ENCODE measurements around the gene SNRPB.

Gene SNRPB

GRCh38 chr20:2431185-2431584, 39.4 kb downstream of the SNRPB start:
- Histone ChIP-seq H3K4me3 (ENCODE audit: insufficient read depth in 1 of 2, low read depth in 1 of 2, low read length in 2 of 2) (no peak overlapping the region), H3K23ac (ENCODE audit: low read length in 2 of 2) (no peak overlapping the region)
- WGBS: 33% methylated on average over 1 of the region's 1 CpG

GRCh38 chr20:2430538-2430937, 40.1 kb downstream of the SNRPB start:
- H2BK15ac ChIP-seq (ENCODE audit: low read depth, poor library complexity, severe bottlenecking): no peak overlapping the region
- H2BK120ac ChIP-seq (ENCODE audit: low read depth, low read length): no peak overlapping the region
- H3K4me3 ChIP-seq (ENCODE audit: insufficient read depth in 1 of 2, low read depth in 1 of 2, low read length in 2 of 2): no peak overlapping the region
- no peaks in the 10 kb centered on the region for H3K4me1 ChIP-seq (ENCODE audit: control insufficient read depth, insufficient read depth, low read depth, low read length)
- no peak overlapping the region for H2BK12ac ChIP-seq (ENCODE audit: low read length in 2 of 2)
- no peak overlapping the region for H2BK5ac ChIP-seq (ENCODE audit: low read depth, low read length, poor library complexity, severe bottlenecking)
- H3K36me3 ChIP-seq (ENCODE audit: control insufficient read depth in 1 of 2, insufficient read depth in 2 of 2, low read depth in 1 of 2, low read length in 2 of 2): no peaks in the 10 kb centered on the region
- H3K9ac ChIP-seq (ENCODE audit: low read length): no peak overlapping the region
- no peaks in the 10 kb centered on the region for H3K9me3 ChIP-seq (ENCODE audit: control insufficient read depth, low read length)
- H4K91ac ChIP-seq (ENCODE audit: low read length): no peak overlapping the region
- no peak overlapping the region for H3K4ac ChIP-seq (ENCODE audit: low read depth in 1 of 2, low read length in 2 of 2)
- H3K4me2 ChIP-seq (ENCODE audit: low read length, poor library complexity, severe bottlenecking): no peak overlapping the region
- no peak overlapping the region for H3K23ac ChIP-seq (ENCODE audit: low read length in 2 of 2)
- no peaks in the 10 kb centered on the region for H3K79me1 ChIP-seq (replicated peaks; ENCODE audit: low read length, poor library complexity, severe bottlenecking)
- DNase-seq: no peak
- H2AK5ac ChIP-seq (ENCODE audit: low read length, severe bottlenecking): no peak overlapping the region
- 71% methylated on average over 4 of the region's 4 CpGs for WGBS
- no peak overlapping the region for H3K27ac ChIP-seq (ENCODE audit: low read length, poor library complexity, severe bottlenecking)
- no peak overlapping the region for H3K14ac ChIP-seq (ENCODE audit: low read length in 2 of 2)
- H3K18ac ChIP-seq (ENCODE audit: low read depth in 1 of 2, low read length in 2 of 2): no peak overlapping the region
- no peak overlapping the region for H2AFZ ChIP-seq (ENCODE audit: low read depth, low read length)
- H3K27me3 ChIP-seq (ENCODE audit: control insufficient read depth in 1 of 2, insufficient read depth in 1 of 2, low read length in 2 of 2): peaks cover 0 to 8% of the 10 kb centered on the region in 2 experiments
- H4K8ac ChIP-seq (ENCODE audit: low read length): no peak overlapping the region

More at GRCh38 chr20:2431185-2431584, 39.4 kb downstream of the SNRPB start:
- Histone ChIP-seq H3K9ac (ENCODE audit: low read length) (no peak overlapping the region), H3K4me1 (ENCODE audit: control insufficient read depth, insufficient read depth, low read depth, low read length) (no peaks in the 10 kb centered on the region), H2AK5ac (ENCODE audit: low read length, severe bottlenecking) (no peak overlapping the region), H2BK12ac (ENCODE audit: low read length in 2 of 2) (no peak overlapping the region), H3K79me1 (replicated peaks; ENCODE audit: low read length, poor library complexity, severe bottlenecking) (no peaks in the 10 kb centered on the region), H4K8ac (ENCODE audit: low read length) (no peak overlapping the region), H3K4ac (ENCODE audit: low read depth in 1 of 2, low read length in 2 of 2) (no peak overlapping the region), H3K36me3 (ENCODE audit: control insufficient read depth in 1 of 2, insufficient read depth in 2 of 2, low read depth in 1 of 2, low read length in 2 of 2) (no peaks in the 10 kb centered on the region), H2BK15ac (ENCODE audit: low read depth, poor library complexity, severe bottlenecking) (no peak overlapping the region), H3K27me3 (ENCODE audit: control insufficient read depth in 1 of 2, insufficient read depth in 1 of 2, low read length in 2 of 2) (peaks cover 0 to 8% of the 10 kb centered on the region in 2 experiments), H3K18ac (ENCODE audit: low read depth in 1 of 2, low read length in 2 of 2) (no peak overlapping the region), H2BK120ac (ENCODE audit: low read depth, low read length) (no peak overlapping the region), H3K4me2 (ENCODE audit: low read length, poor library complexity, severe bottlenecking) (no peak overlapping the region), H3K9me3 (ENCODE audit: control insufficient read depth, low read length) (no peaks in the 10 kb centered on the region), H4K91ac (ENCODE audit: low read length) (no peak overlapping the region), H3K27ac (ENCODE audit: low read length, poor library complexity, severe bottlenecking) (no peak overlapping the region), H2AFZ (ENCODE audit: low read depth, low read length) (no peak overlapping the region), H2BK5ac (ENCODE audit: low read depth, low read length, poor library complexity, severe bottlenecking) (no peak overlapping the region), H3K14ac (ENCODE audit: low read length in 2 of 2) (no peak overlapping the region)
- no peak for DNase-seq

- WGBS: 82% methylated on average over 2 of the region's 6 CpGs
- Histone ChIP-seq H3K4me3 (ENCODE audit: insufficient read depth in 1 of 2, low read depth in 1 of 2, low read length in 2 of 2) (no peak overlapping the region), H3K9ac (ENCODE audit: low read length) (no peak overlapping the region), H3K18ac (ENCODE audit: low read depth in 1 of 2, low read length in 2 of 2) (no peak overlapping the region), H2BK15ac (ENCODE audit: low read depth, poor library complexity, severe bottlenecking) (no peak overlapping the region), H3K27ac (ENCODE audit: low read length, poor library complexity, severe bottlenecking) (no peak overlapping the region), H2BK5ac (ENCODE audit: low read depth, low read length, poor library complexity, severe bottlenecking) (no peak overlapping the region), H4K91ac (ENCODE audit: low read length) (no peak overlapping the region), H3K23ac (ENCODE audit: low read length in 2 of 2) (no peak overlapping the region), H3K79me1 (replicated peaks; ENCODE audit: low read length, poor library complexity, severe bottlenecking) (no peaks in the 10 kb centered on the region), H3K4ac (ENCODE audit: low read depth in 1 of 2, low read length in 2 of 2) (no peak overlapping the region), H2BK12ac (ENCODE audit: low read length in 2 of 2) (no peak overlapping the region), H3K14ac (ENCODE audit: low read length in 2 of 2) (no peak overlapping the region), H3K27me3 (ENCODE audit: control insufficient read depth in 1 of 2, insufficient read depth in 1 of 2, low read length in 2 of 2) (peaks cover 0 to 8% of the 10 kb centered on the region in 2 experiments), H3K9me3 (ENCODE audit: control insufficient read depth, low read length) (no peaks in the 10 kb centered on the region), H2AK5ac (ENCODE audit: low read length, severe bottlenecking) (no peak overlapping the region), H3K4me2 (ENCODE audit: low read length, poor library complexity, severe bottlenecking) (no peak overlapping the region), H3K4me1 (ENCODE audit: control insufficient read depth, insufficient read depth, low read depth, low read length) (no peaks in the 10 kb centered on the region), H4K8ac (ENCODE audit: low read length) (no peak overlapping the region), H3K36me3 (ENCODE audit: control insufficient read depth in 1 of 2, insufficient read depth in 2 of 2, low read depth in 1 of 2, low read length in 2 of 2) (no peaks in the 10 kb centered on the region), H2AFZ (ENCODE audit: low read depth, low read length) (no peak overlapping the region), H2BK120ac (ENCODE audit: low read depth, low read length) (no peak overlapping the region)
- DNase-seq: no peak
Observed at GRCh38 chr20:2429051-2429450, 41.5 kb downstream of the SNRPB start.

GRCh38 chr20:2421247-2421646, 49.3 kb downstream of the SNRPB start:
- H2BK120ac ChIP-seq (ENCODE audit: low read depth, low read length): no peak overlapping the region
- H3K9me3 ChIP-seq (ENCODE audit: control insufficient read depth, low read length): no peaks in the 10 kb centered on the region
- H3K9ac ChIP-seq (ENCODE audit: low read length): no peak overlapping the region
- H4K91ac ChIP-seq (ENCODE audit: low read length): no peak overlapping the region
- H2AK5ac ChIP-seq (ENCODE audit: low read length, severe bottlenecking): no peak overlapping the region
- 60% methylated on average over 1 of the region's 5 CpGs for WGBS
- H3K4me1 ChIP-seq (ENCODE audit: control insufficient read depth, insufficient read depth, low read depth, low read length): no peaks in the 10 kb centered on the region
- H2BK5ac ChIP-seq (ENCODE audit: low read depth, low read length, poor library complexity, severe bottlenecking): no peak overlapping the region
- no peak overlapping the region for H3K14ac ChIP-seq (ENCODE audit: low read length in 2 of 2)
- no peak overlapping the region for H3K4ac ChIP-seq (ENCODE audit: low read depth in 1 of 2, low read length in 2 of 2)
- no peak overlapping the region for H2BK15ac ChIP-seq (ENCODE audit: low read depth, poor library complexity, severe bottlenecking)
- no peak overlapping the region for H3K23ac ChIP-seq (ENCODE audit: low read length in 2 of 2)
- H4K8ac ChIP-seq (ENCODE audit: low read length): no peak overlapping the region
- H3K18ac ChIP-seq (ENCODE audit: low read depth in 1 of 2, low read length in 2 of 2): no peak overlapping the region
- H2AFZ ChIP-seq (ENCODE audit: low read depth, low read length): no peak overlapping the region
- H3K27me3 ChIP-seq (ENCODE audit: control insufficient read depth in 1 of 2, insufficient read depth in 1 of 2, low read length in 2 of 2): peaks cover 0 to 18% of the 10 kb centered on the region in 2 experiments
- H2BK12ac ChIP-seq (ENCODE audit: low read length in 2 of 2): no peak overlapping the region
- no peak overlapping the region for H3K4me3 ChIP-seq (ENCODE audit: insufficient read depth in 1 of 2, low read depth in 1 of 2, low read length in 2 of 2)
- DNase-seq: no peak
- H3K27ac ChIP-seq (ENCODE audit: low read length, poor library complexity, severe bottlenecking): no peak overlapping the region
- H3K36me3 ChIP-seq (ENCODE audit: control insufficient read depth in 1 of 2, insufficient read depth in 2 of 2, low read depth in 1 of 2, low read length in 2 of 2): no peaks in the 10 kb centered on the region
- H3K79me1 ChIP-seq (replicated peaks; ENCODE audit: low read length, poor library complexity, severe bottlenecking): no peaks in the 10 kb centered on the region
- H3K4me2 ChIP-seq (ENCODE audit: low read length, poor library complexity, severe bottlenecking): no peak overlapping the region

Data from mesenchymal stem cell (in vitro differentiated cells and primary cell).